PFSK-1 (cell line): ENCODE data around the gene VWA5B1.

Source experiments
- FOXP2 ChIP-seq: optimal IDR thresholded peaks from 2 replicates; pipeline ENCODE3; 2011; ENCODE audit warnings: borderline replicate concordance, control low read depth, inconsistent platforms; ENCODE audit not compliant: insufficient read depth; ENCODE audit errors: extremely low read length, extremely low read depth
- POLR2AphosphoS5 ChIP-seq: IDR thresholded peaks from 2 replicates; pipeline ENCODE4 v1.6.1; 2012; ENCODE audit warnings: low read depth, mild to moderate bottlenecking, control low read depth, low read length, moderate library complexity
- SIN3A ChIP-seq: IDR thresholded peaks from 2 replicates; pipeline ENCODE4 v1.6.1; 2012; ENCODE audit warnings: mild to moderate bottlenecking, low read length, moderate library complexity, borderline replicate concordance; ENCODE audit not compliant: insufficient read depth
- TAF1 ChIP-seq: IDR thresholded peaks from 2 replicates; pipeline ENCODE4 v1.6.1; 2012; ENCODE audit warnings: low read length, control low read depth, borderline replicate concordance; ENCODE audit not compliant: insufficient read depth
- TF ChIP-seq, protein P1 (sequence below), 2 experiments: IDR thresholded peaks; 2 replicates each; pipeline versions ENCODE4 v1.6.1 to v1.8.0; 2011 to 2012; ENCODE audit warnings: low read depth in 2 of 2, low read length in 2 of 2, control low read depth in 1 of 2, inconsistent platforms in 1 of 2, mild to moderate bottlenecking in 1 of 2, moderate library complexity in 1 of 2; ENCODE audit not compliant: insufficient read depth in 1 of 2

DNA sequence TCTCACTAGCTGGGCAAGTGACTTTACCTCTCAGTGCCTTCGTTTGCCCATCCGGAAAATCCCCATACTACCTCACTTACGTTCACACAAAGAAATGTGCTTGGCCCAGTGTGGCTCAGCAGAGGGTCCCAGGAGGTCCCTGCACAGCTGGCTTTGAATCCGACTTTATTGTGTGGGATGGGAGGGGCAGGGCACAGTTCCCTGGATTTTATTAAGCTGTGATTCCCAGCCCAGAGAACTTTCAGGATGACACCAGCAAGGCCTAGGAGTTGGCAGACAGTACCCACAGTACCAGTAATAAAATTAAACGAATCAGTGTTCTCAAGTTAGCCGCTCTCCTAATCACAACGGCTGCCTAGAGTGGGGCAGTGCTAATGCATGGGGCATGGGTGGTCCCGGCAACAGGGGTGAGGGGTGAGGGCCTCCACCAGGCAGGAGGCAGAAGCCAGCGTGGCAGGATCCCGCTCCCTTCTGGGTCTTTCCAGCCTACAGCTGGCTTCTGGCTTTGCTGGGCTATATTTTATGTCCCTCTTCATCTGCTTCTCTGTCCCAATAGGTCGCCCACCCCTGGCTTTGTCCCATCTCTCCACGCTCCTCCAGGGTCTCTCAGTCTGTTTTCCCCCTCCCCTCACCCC, 74.9 kb downstream of the VWA5B1 start:
- TF ChIP-seq POLR2AphosphoS5 (no peak), TAF1 (no peak), SIN3A (no peak), FOXP2 (no peak)
- TF ChIP-seq, protein P1, sequence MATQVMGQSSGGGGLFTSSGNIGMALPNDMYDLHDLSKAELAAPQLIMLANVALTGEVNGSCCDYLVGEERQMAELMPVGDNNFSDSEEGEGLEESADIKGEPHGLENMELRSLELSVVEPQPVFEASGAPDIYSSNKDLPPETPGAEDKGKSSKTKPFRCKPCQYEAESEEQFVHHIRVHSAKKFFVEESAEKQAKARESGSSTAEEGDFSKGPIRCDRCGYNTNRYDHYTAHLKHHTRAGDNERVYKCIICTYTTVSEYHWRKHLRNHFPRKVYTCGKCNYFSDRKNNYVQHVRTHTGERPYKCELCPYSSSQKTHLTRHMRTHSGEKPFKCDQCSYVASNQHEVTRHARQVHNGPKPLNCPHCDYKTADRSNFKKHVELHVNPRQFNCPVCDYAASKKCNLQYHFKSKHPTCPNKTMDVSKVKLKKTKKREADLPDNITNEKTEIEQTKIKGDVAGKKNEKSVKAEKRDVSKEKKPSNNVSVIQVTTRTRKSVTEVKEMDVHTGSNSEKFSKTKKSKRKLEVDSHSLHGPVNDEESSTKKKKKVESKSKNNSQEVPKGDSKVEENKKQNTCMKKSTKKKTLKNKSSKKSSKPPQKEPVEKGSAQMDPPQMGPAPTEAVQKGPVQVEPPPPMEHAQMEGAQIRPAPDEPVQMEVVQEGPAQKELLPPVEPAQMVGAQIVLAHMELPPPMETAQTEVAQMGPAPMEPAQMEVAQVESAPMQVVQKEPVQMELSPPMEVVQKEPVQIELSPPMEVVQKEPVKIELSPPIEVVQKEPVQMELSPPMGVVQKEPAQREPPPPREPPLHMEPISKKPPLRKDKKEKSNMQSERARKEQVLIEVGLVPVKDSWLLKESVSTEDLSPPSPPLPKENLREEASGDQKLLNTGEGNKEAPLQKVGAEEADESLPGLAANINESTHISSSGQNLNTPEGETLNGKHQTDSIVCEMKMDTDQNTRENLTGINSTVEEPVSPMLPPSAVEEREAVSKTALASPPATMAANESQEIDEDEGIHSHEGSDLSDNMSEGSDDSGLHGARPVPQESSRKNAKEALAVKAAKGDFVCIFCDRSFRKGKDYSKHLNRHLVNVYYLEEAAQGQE (IDR thresholded peaks at IDR 0.05; ENCODE audit: insufficient read depth in 1 of 2, low read depth in 2 of 2, low read length in 2 of 2), result no peak
